ENCODE measurements around the gene CHIT1. TPM values are rescaled to one million over a fixed set of nuclear protein-coding genes. Genes with fewer than 3 reads are reported as not detected.

The CHIT1 gene
- total RNA-seq, 2 experiments from 2014 or later, result 0.58 to 1.1 TPM

GRCh38 chr1:203174324-203174985 is 55.0 kb downstream of the CHIT1 start:
- Mint-ChIP-seq H3K9me3 (no peaks in the 10 kb centered on the region), H3K36me3 (ENCODE audit: low read depth) (no peaks in the 10 kb centered on the region), H3K4me1 (ENCODE audit: low read depth) (no peaks in the 10 kb centered on the region), H3K4me3 (no peak overlapping the region), H3K27me3 (peaks cover 4% of the 10 kb centered on the region), H3K27ac (no peak overlapping the region)
- TF ChIP-seq CTCF (IDR thresholded peaks at IDR 0.05), result no peak
- intact Hi-C loops (cut with DNase I, micrococcal nuclease), result no loop called here
- ATAC-seq (ENCODE audit: poor library complexity) (no peak), DNase-seq (no peak)
- H3K36me3 ChIP-seq (ENCODE audit: insufficient read depth, low read length), result no peaks in the 10 kb centered on the region
- ChIA-PET CTCF (interaction anchor here (0.6 kb wide), 1 partner anchor 211 kb away, joined by 3 read pairs; no protein-coding TSS in a partner anchor), POLR2A (no interaction called here)
- no peak overlapping the region for H3K27ac ChIP-seq (ENCODE audit: low read depth in 1 of 2, low read length in 2 of 2)
- H3K9me3 ChIP-seq (ENCODE audit: control insufficient read depth in 1 of 2, insufficient read depth in 1 of 2, low read length in 2 of 2), result no peaks in the 10 kb centered on the region
- H3K27me3 ChIP-seq (ENCODE audit: control insufficient read depth in 1 of 2, insufficient read depth in 2 of 2, low read length in 2 of 2), result no peaks in the 10 kb centered on the region
- H3K4me1 ChIP-seq (ENCODE audit: insufficient read depth, low read length), result no peaks in the 10 kb centered on the region
- no peak overlapping the region for H3K4me3 ChIP-seq (ENCODE audit: low read length)

- no peak for TF ChIP-seq CTCF (IDR thresholded peaks at IDR 0.05)
- CTCF ChIA-PET, result no interaction called here
- Mint-ChIP-seq H3K27ac (no peak overlapping the region), H3K4me1 (ENCODE audit: low read depth) (no peaks in the 10 kb centered on the region), H3K27me3 (peaks cover 4% of the 10 kb centered on the region), H3K36me3 (ENCODE audit: low read depth) (no peaks in the 10 kb centered on the region), H3K4me3 (no peak overlapping the region), H3K9me3 (no peaks in the 10 kb centered on the region)
- ATAC-seq (ENCODE audit: poor library complexity) (no peak), DNase-seq (no peak)
- intact Hi-C loops (cut with DNase I, micrococcal nuclease), result no loop called here
- Histone ChIP-seq H3K36me3 (ENCODE audit: insufficient read depth, low read length) (no peaks in the 10 kb centered on the region), H3K27me3 (ENCODE audit: control insufficient read depth in 1 of 2, insufficient read depth in 2 of 2, low read length in 2 of 2) (no peaks in the 10 kb centered on the region), H3K9me3 (ENCODE audit: control insufficient read depth in 1 of 2, insufficient read depth in 1 of 2, low read length in 2 of 2) (no peaks in the 10 kb centered on the region), H3K27ac (ENCODE audit: low read depth in 1 of 2, low read length in 2 of 2) (no peak overlapping the region), H3K4me3 (ENCODE audit: low read length) (no peak overlapping the region), H3K4me1 (ENCODE audit: insufficient read depth, low read length) (no peaks in the 10 kb centered on the region)
- POLR2A ChIA-PET, result no interaction called here
Observed at GRCh38 chr1:203173566-203173965, 55.9 kb downstream of the CHIT1 start.

- Mint-ChIP-seq H3K36me3 (ENCODE audit: low read depth) (no peaks in the 10 kb centered on the region), H3K27ac (no peak overlapping the region), H3K4me1 (ENCODE audit: low read depth) (no peaks in the 10 kb centered on the region), H3K4me3 (no peak overlapping the region), H3K27me3 (peaks cover 4% of the 10 kb centered on the region), H3K9me3 (no peaks in the 10 kb centered on the region)
- Histone ChIP-seq H3K27ac (ENCODE audit: low read depth in 1 of 2, low read length in 2 of 2) (no peak overlapping the region), H3K4me3 (ENCODE audit: low read length) (no peak overlapping the region), H3K4me1 (ENCODE audit: insufficient read depth, low read length) (no peaks in the 10 kb centered on the region), H3K27me3 (ENCODE audit: control insufficient read depth in 1 of 2, insufficient read depth in 2 of 2, low read length in 2 of 2) (no peaks in the 10 kb centered on the region), H3K9me3 (ENCODE audit: control insufficient read depth in 1 of 2, insufficient read depth in 1 of 2, low read length in 2 of 2) (no peaks in the 10 kb centered on the region), H3K36me3 (ENCODE audit: insufficient read depth, low read length) (no peaks in the 10 kb centered on the region)
- DNase-seq (no peak), ATAC-seq (ENCODE audit: poor library complexity) (no peak)
- no peak for TF ChIP-seq CTCF (IDR thresholded peaks at IDR 0.05)
- intact Hi-C loops (cut with DNase I, micrococcal nuclease), result no loop called here
- ChIA-PET POLR2A (no interaction called here), CTCF (no interaction called here)
Observed at GRCh38 chr1:203173011-203173555, 56.4 kb downstream of the CHIT1 start.
